ENCODE measurements around the gene INO80D.

- TF ChIP-seq CTCF (conservative IDR thresholded peaks at IDR 0.05; ENCODE audit: low read depth, low read length) (no peak), EZH2 (IDR thresholded peaks at IDR 0.05; ENCODE audit: low read length, unreplicated experiment) (no peak)
Measured at GRCh38 chr2:206084439-206084869, 1.5 kb downstream of the INO80D start.
